Panc1 (cell line): ENCODE results near the gene FAHD1. TPM values are rescaled to one million over a fixed set of nuclear protein-coding genes. Genes with fewer than 3 reads are reported as not detected.

ENCODE experiments used
- ATAC-seq: fragments of 200-7000 bp; cut with Tn5 transposase; 2 replicates; pipeline ENCODE4 v1.9.1; 2020; ENCODE audit warnings: mild to moderate bottlenecking, moderate library complexity
- BruUV-seq: library from RNA; stranded (reverse); fragments of 400-500 nt; replicated peaks from 2 replicates; lab custom pipeline; 2021; lab: Mats Ljungman, UMichigan
- CTCF ChIA-PET: fragments of 300-600 bp; sonication (Branson Sonifier 250); formaldehyde crosslinking; loops from one replicate; lab custom pipeline; 2022; ENCODE audit warnings: antibody characterized with exemption; lab: Charles Lee
- POLR2A ChIA-PET: fragments of 300-600 bp; sonication (Branson Sonifier 250); formaldehyde crosslinking; loops from one replicate; lab custom pipeline; 2022; ENCODE audit warnings: antibody characterized with exemption; lab: Charles Lee
- DNase-seq: peaks from one replicate; pipeline ENCODE4 v3.0.0-alpha.2; 2010; ENCODE audit warnings: low read depth, low spot score
- H3K27ac ChIP-seq: 2 replicates; pipeline ENCODE4 v1.5.1; 2011; ENCODE audit warnings: mild to moderate bottlenecking, low read length, inconsistent platforms
- H3K27me3 ChIP-seq: fragments of 200-500 bp; sonication (Bioruptor generic); 2 replicates; pipeline ENCODE4 v1.6.0; 2014; ENCODE audit warnings: low read length, inconsistent platforms; ENCODE audit not compliant: control insufficient read depth, insufficient read depth
- H3K36me3 ChIP-seq: fragments of 200-500 bp; sonication (Bioruptor generic); 2 replicates; pipeline ENCODE4 v1.5.1; 2014; ENCODE audit warnings: inconsistent platforms, mild to moderate bottlenecking, low read length, moderate library complexity; ENCODE audit not compliant: control insufficient read depth, insufficient read depth
- H3K4me1 ChIP-seq: 2 replicates; pipeline ENCODE4 v1.5.1; 2011; ENCODE audit warnings: inconsistent platforms, mild to moderate bottlenecking, low read length, moderate library complexity; ENCODE audit not compliant: control insufficient read depth, insufficient read depth
- H3K4me3 ChIP-seq, 2 experiments: 2 replicates each; pipeline ENCODE4 v1.5.1; 2011 to 2012; ENCODE audit warnings: low read depth in 2 of 2, low read length in 2 of 2, mild to moderate bottlenecking in 2 of 2, inconsistent platforms in 1 of 2, moderate library complexity in 1 of 2
- H3K9me3 ChIP-seq: fragments of 200-500 bp; sonication (Bioruptor generic); 2 replicates; pipeline ENCODE4 v1.5.1; 2014; ENCODE audit warnings: low read depth, mild to moderate bottlenecking, inconsistent platforms, low read length, moderate library complexity; ENCODE audit not compliant: control insufficient read depth, insufficient read depth
- CTCF ChIP-seq: fragments of 450-650 bp; IDR thresholded peaks from 2 replicates; pipeline ENCODE4 v1.5.1; 2017; ENCODE audit warnings: mild to moderate bottlenecking
- POLR2AphosphoS5 ChIP-seq: IDR thresholded peaks from 2 replicates; pipeline ENCODE4 v1.6.1; 2012; ENCODE audit warnings: mild to moderate bottlenecking, low read depth, low read length, moderate library complexity
- REST ChIP-seq, 2 experiments: IDR thresholded peaks; 2 replicates each; pipeline ENCODE4 v1.6.1; 2011 to 2012; ENCODE audit warnings: low read depth in 2 of 2, control low read depth in 1 of 2, low read length in 1 of 2, mild to moderate bottlenecking in 1 of 2, moderate library complexity in 1 of 2; ENCODE audit not compliant: insufficient read depth in 1 of 2
- SIN3A ChIP-seq: IDR thresholded peaks from 2 replicates; pipeline ENCODE4 v1.6.1; 2012; ENCODE audit warnings: low read depth, mild to moderate bottlenecking, low read length, moderate library complexity, borderline replicate concordance; ENCODE audit not compliant: insufficient read depth
- TCF7L2 ChIP-seq: IDR thresholded peaks from 2 replicates; pipeline ENCODE4 v1.6.1; 2011; ENCODE audit warnings: mild to moderate bottlenecking, low read depth, low read length, inconsistent platforms
- in situ Hi-C: cut with HindIII; loops from 2 replicates; pipeline ENCODE4 v1.10.0; 2016; ENCODE audit warnings: low sequenced_read_pairs, low pct_unique_long_range_greater_than_20kb
- intact Hi-C: fragments of 100-400 bp; cut with micrococcal nuclease; formaldehyde crosslinking; loops from one replicate; pipeline ENCODE4 v1.10.0; 2022; ENCODE audit not compliant: unreplicated experiment
- total RNA-seq: library from RNA; stranded (reverse); gene quantifications from one replicate; pipeline ENCODE4 v1.2.1, GENCODE V29; 2021; ENCODE audit not compliant: unreplicated experiment

The FAHD1 gene
- total RNA-seq, 1 experiment from 2014 or later = 34.6 TPM

GRCh38 chr16:1807626-1808025, 19.4 kb upstream of the FAHD1 start:
- Histone ChIP-seq H3K36me3 (no peaks in the 10 kb centered on the region), H3K27me3 (no peaks in the 10 kb centered on the region), H3K4me3 (no peak overlapping the region), H3K9me3 (no peaks in the 10 kb centered on the region), H3K4me1 (peaks cover 3% of the 10 kb centered on the region; the same call in 1 of the 2 replicates), H3K27ac (no peak overlapping the region)
- intact Hi-C loops = no loop called here
- no peak for TF ChIP-seq POLR2AphosphoS5
- no peak for TF ChIP-seq SIN3A
- no peak for TF ChIP-seq TCF7L2
- no peak for TF ChIP-seq CTCF
- TF ChIP-seq REST (IDR thresholded peaks at IDR 0.05; ENCODE audit: insufficient read depth in 1 of 2, low read depth in 2 of 2, low read length in 1 of 2) = no peak
- ChIA-PET CTCF (no interaction called here), POLR2A (interaction anchor here (0.7 kb wide), 1 partner anchor 517 kb away, joined by 3 read pairs; no protein-coding TSS in a partner anchor)
- DNase-seq = no peak
- no TSS peak for BruUV-seq
- no peak for ATAC-seq
- in situ Hi-C loops = no loop called here

- ChIA-PET POLR2A (no interaction called here), CTCF (no interaction called here)
- Histone ChIP-seq H3K4me3 (no peak overlapping the region), H3K27me3 (no peaks in the 10 kb centered on the region), H3K9me3 (no peaks in the 10 kb centered on the region), H3K4me1 (peaks cover 5% of the 10 kb centered on the region; the same call in 1 of the 2 replicates), H3K36me3 (no peaks in the 10 kb centered on the region), H3K27ac (no peak overlapping the region)
- BruUV-seq = no TSS peak
- intact Hi-C loops = no loop called here
- in situ Hi-C loops = no loop called here
- ATAC-seq (no peak), DNase-seq (no peak)
- TF ChIP-seq REST (IDR thresholded peaks at IDR 0.05; ENCODE audit: insufficient read depth in 1 of 2, low read depth in 2 of 2, low read length in 1 of 2) = no peak
- no peak for TF ChIP-seq SIN3A
- TF ChIP-seq CTCF = no peak
Observed at GRCh38 chr16:1808691-1809090, 18.3 kb upstream of the FAHD1 start.
